ENCODE data around the gene HDGF. TPM values are rescaled to one million over a fixed set of nuclear protein-coding genes. Genes with fewer than 3 reads are reported as not detected.
"Not testable (repeated sequence)": the region's sequence is repeated elsewhere in the genome, so short reads cannot be mapped to it uniquely, and the experiment has no call there.

The HDGF gene
- total RNA-seq, 2 experiments from 2014 or later: 60.8 TPM

DNA sequence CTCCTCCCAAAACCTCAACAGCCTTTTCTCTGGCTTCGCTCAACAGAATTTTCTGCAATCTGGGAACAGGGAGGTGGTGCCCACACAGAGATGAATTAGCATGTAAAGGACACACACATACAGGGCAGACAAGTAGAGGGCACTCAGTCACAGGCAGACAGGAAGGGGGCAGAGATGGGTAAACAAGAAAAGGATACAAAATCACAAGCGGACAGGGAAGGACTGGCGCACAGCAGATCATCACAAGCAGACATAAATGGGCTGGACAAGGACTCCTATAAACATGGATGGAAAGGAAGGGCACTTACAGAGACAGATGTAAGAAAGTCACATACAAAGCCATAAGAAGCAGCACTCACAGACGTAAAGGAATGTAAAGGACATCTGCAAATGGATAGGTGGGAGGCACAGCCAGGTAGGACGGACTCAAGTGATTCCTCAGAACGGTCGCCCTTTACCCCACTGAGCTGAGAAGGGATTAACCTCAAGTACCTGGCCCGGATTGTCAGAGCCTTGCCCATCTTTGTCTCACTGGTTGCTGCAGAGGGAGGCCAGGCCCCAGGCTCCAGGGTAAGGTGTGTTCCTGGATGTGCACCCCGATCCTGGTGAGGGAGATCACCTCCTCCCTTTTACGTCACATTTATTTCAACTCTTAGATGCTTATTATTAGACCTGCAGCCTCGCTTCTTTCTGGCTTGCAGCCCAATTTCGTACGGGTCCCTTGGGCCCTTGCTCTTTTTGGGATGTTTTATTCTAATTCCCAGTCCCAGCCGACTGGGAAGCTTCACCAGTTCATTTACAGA, 15.0 kb upstream of the HDGF start:
- Histone ChIP-seq H3K36me3 (ENCODE audit: insufficient read depth, low read length) (peaks cover 12% of the 10 kb centered on the region), H3K27ac (ENCODE audit: low read depth in 1 of 2, low read length in 2 of 2) (peak overlapping the region; percentile 73 to 85), H3K4me3 (ENCODE audit: low read length) (peak overlapping the region; percentile 87), H3K27me3 (ENCODE audit: control insufficient read depth in 1 of 2, insufficient read depth in 2 of 2, low read length in 2 of 2) (no peaks in the 10 kb centered on the region), H3K4me1 (ENCODE audit: insufficient read depth, low read length) (peaks cover 39% of the 10 kb centered on the region), H3K9me3 (ENCODE audit: control insufficient read depth in 1 of 2, insufficient read depth in 1 of 2, low read length in 2 of 2) (no peaks in the 10 kb centered on the region)
- ChIA-PET CTCF (interaction anchor here (0.9 to 5.6 kb wide), 10 partner anchors 14 to 125 kb away, joined by 3 to 54 read pairs (median 6); partner anchors contain the start of genes HDGF, ISG20L2, METTL25B and MRPL24), POLR2A (interaction anchor here (0.6 to 4.2 kb wide), 16 partner anchors 10 to 788 kb away, joined by 3 to 169 read pairs (median 5); partner anchors contain the start of genes ARHGEF2, CRABP2, HDGF and ISG20L2)
- intact Hi-C loops (cut with DNase I, micrococcal nuclease): loop anchor here in 1 of 2 experiments (1.0 to 10.0 kb wide), 6 partner anchors 14 to 714 kb away; partner anchors contain the start of genes ISG20L2, LAMTOR2, MEF2D and METTL25B
- peaks cover 33% of the 10 kb centered on the region for H3K4me1 Mint-ChIP-seq (ENCODE audit: low read depth)
- DNase-seq: peak in 2 of 14 experiments; percentile 16 to 22
- peaks cover 20% of the 10 kb centered on the region for H3K36me3 Mint-ChIP-seq (ENCODE audit: low read depth)
- peak; percentile 1 for ATAC-seq (ENCODE audit: poor library complexity)
- no peaks in the 10 kb centered on the region for H3K9me3 Mint-ChIP-seq
- H3K27me3 Mint-ChIP-seq: no peaks in the 10 kb centered on the region
- no peak overlapping the region for H3K27ac Mint-ChIP-seq
- no peak overlapping the region for H3K4me3 Mint-ChIP-seq
- TF ChIP-seq, protein P1, sequence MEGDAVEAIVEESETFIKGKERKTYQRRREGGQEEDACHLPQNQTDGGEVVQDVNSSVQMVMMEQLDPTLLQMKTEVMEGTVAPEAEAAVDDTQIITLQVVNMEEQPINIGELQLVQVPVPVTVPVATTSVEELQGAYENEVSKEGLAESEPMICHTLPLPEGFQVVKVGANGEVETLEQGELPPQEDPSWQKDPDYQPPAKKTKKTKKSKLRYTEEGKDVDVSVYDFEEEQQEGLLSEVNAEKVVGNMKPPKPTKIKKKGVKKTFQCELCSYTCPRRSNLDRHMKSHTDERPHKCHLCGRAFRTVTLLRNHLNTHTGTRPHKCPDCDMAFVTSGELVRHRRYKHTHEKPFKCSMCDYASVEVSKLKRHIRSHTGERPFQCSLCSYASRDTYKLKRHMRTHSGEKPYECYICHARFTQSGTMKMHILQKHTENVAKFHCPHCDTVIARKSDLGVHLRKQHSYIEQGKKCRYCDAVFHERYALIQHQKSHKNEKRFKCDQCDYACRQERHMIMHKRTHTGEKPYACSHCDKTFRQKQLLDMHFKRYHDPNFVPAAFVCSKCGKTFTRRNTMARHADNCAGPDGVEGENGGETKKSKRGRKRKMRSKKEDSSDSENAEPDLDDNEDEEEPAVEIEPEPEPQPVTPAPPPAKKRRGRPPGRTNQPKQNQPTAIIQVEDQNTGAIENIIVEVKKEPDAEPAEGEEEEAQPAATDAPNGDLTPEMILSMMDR (IDR thresholded peaks at IDR 0.05): no peak

DNA sequence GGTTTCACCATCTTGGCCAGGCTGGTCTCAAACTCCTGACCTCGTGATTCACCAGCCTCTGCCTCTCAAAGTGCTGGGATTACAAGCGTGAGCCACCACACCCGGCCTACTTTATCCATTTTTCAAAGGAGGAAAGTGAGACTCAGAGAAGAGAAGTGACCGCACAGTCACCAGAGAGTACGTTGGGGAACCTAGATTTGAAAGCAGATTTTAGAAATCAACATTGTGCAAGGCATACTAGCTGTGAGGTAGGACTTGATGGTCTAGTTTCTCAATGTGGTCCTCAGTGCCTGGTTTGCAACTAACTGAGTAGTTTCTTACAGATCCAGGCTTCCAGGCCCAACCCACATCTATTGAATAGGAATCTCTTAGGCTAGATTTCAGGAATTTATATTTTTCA, 14.2 kb upstream of the HDGF start:
- DNase-seq: peak in 1 of 14 experiments; percentile 24
- H3K27ac Mint-ChIP-seq: no peak overlapping the region
- peak overlapping the region; percentile 18 for H3K4me3 Mint-ChIP-seq
- no peaks in the 10 kb centered on the region for H3K9me3 Mint-ChIP-seq
- H3K4me3 ChIP-seq (ENCODE audit: low read length): no peak overlapping the region
- H3K27me3 ChIP-seq (ENCODE audit: control insufficient read depth in 1 of 2, insufficient read depth in 2 of 2, low read length in 2 of 2): no peaks in the 10 kb centered on the region
- ATAC-seq (ENCODE audit: poor library complexity): no peak
- no peak overlapping the region for H3K27ac ChIP-seq (ENCODE audit: low read depth in 1 of 2, low read length in 2 of 2)
- ChIA-PET POLR2A (interaction anchor here (1.2 to 4.2 kb wide), 4 partner anchors 14 to 39 kb away, joined by 3 to 169 read pairs (median 30); partner anchors contain the start of genes HDGF and MRPL24), CTCF (interaction anchor here (2.0 to 2.6 kb wide), 2 partner anchors 14 to 76 kb away, joined by 7 to 8 read pairs; partner anchors contain the start of gene HDGF)
- peaks cover 25% of the 10 kb centered on the region for H3K4me1 Mint-ChIP-seq (ENCODE audit: low read depth)
- H3K9me3 ChIP-seq (ENCODE audit: control insufficient read depth in 1 of 2, insufficient read depth in 1 of 2, low read length in 2 of 2): no peaks in the 10 kb centered on the region
- TF ChIP-seq, protein P1 (IDR thresholded peaks at IDR 0.05): no peak
- intact Hi-C loops (cut with DNase I, micrococcal nuclease): loop anchor here (1.0 to 10.0 kb wide), 5 partner anchors 13 to 713 kb away; partner anchors contain the start of genes LAMTOR2 (in 1 of the 2), MEF2D (in 1 of the 2), MRPL24 (in 1 of the 2) and UBQLN4 (in 1 of the 2)
- no peaks in the 10 kb centered on the region for H3K27me3 Mint-ChIP-seq
- peaks cover 12% of the 10 kb centered on the region for H3K36me3 Mint-ChIP-seq (ENCODE audit: low read depth)
- H3K36me3 ChIP-seq (ENCODE audit: insufficient read depth, low read length): peaks cover 3% of the 10 kb centered on the region
- peaks cover 32% of the 10 kb centered on the region for H3K4me1 ChIP-seq (ENCODE audit: insufficient read depth, low read length)

DNA sequence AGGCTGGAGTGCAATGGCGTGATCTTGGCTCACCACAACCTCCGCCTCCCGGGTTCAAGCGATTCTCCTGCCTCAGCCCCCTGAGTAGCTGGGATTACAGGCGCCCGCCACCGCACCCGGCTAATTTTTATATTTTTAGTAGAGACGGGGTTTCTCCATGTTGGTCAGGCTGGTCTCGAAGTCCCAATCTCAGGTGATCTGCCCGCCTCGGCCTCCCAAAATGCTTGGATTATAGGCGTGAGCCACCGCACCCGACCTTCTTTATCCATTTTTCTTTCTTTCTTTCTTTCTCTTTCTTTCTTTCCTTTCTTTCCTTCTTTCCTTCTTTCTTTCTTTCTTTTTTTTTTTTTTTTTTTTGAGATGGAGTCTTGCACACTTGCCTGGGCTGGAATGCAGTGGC, 13.7 kb upstream of the HDGF start:
- H3K27ac ChIP-seq (ENCODE audit: low read depth in 1 of 2, low read length in 2 of 2); DNase-seq; CTCF ChIA-PET; H3K27ac Mint-ChIP-seq; H3K36me3 Mint-ChIP-seq (ENCODE audit: low read depth); H3K9me3 Mint-ChIP-seq; H3K27me3 Mint-ChIP-seq; H3K4me3 ChIP-seq (ENCODE audit: low read length); H3K9me3 ChIP-seq (ENCODE audit: control insufficient read depth in 1 of 2, insufficient read depth in 1 of 2, low read length in 2 of 2); H3K4me3 Mint-ChIP-seq; ATAC-seq (ENCODE audit: poor library complexity); H3K27me3 ChIP-seq (ENCODE audit: control insufficient read depth in 1 of 2, insufficient read depth in 2 of 2, low read length in 2 of 2); H3K36me3 ChIP-seq (ENCODE audit: insufficient read depth, low read length): not testable (repeated sequence)
- POLR2A ChIA-PET: interaction anchor here (1.2 to 4.2 kb wide), 3 partner anchors 14 to 39 kb away, joined by 3 to 169 read pairs (median 46); partner anchors contain the start of genes HDGF and MRPL24
- H3K4me1 ChIP-seq (ENCODE audit: insufficient read depth, low read length): peaks cover 30% of the 10 kb centered on the region
- intact Hi-C loops (cut with DNase I, micrococcal nuclease): loop anchor here (2.0 to 10.0 kb wide), 4 partner anchors 24 to 713 kb away; partner anchors contain the start of genes LAMTOR2 (in 1 of the 2), MEF2D (in 1 of the 2), MRPL24 (in 1 of the 2) and UBQLN4 (in 1 of the 2)
- H3K4me1 Mint-ChIP-seq (ENCODE audit: low read depth): peaks cover 23% of the 10 kb centered on the region
